Activated naive CD4-positive, alpha-beta T cell treated with anti-CD3 and anti-CD28 coated beads, Interleukin-2, amount 50 U/mL, for 16 hours (primary cell): ENCODE results near the gene ACYP2.
"Not testable (repeated sequence)": the region's sequence is repeated elsewhere in the genome, so short reads cannot be mapped to it uniquely, and the experiment has no call there.

ENCODE experiments used
- DNase-seq: peaks from one replicate; pipeline ENCODE4 v3.0.0-alpha.2; 2020

The ACYP2 gene

DNA sequence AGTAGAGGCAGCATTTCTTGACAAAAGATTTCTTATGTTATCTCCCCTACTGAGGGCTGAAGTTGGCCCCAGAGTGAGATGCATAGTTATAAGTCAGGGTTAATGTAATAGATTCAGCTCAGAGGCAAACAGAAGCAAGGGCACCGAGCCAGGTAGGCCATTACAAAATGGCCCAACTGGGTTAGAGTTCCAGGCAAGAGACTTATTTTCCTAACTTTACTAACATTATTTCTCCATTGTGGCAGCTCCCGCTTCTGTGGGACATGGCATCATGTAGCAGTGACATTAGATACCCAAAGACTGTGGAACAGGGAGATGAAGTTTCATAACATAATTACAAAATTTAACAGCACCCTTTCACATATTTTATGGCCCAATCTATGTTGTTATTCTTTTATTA, 113.5 kb downstream of the ACYP2 start:
- no peak for DNase-seq

DNA sequence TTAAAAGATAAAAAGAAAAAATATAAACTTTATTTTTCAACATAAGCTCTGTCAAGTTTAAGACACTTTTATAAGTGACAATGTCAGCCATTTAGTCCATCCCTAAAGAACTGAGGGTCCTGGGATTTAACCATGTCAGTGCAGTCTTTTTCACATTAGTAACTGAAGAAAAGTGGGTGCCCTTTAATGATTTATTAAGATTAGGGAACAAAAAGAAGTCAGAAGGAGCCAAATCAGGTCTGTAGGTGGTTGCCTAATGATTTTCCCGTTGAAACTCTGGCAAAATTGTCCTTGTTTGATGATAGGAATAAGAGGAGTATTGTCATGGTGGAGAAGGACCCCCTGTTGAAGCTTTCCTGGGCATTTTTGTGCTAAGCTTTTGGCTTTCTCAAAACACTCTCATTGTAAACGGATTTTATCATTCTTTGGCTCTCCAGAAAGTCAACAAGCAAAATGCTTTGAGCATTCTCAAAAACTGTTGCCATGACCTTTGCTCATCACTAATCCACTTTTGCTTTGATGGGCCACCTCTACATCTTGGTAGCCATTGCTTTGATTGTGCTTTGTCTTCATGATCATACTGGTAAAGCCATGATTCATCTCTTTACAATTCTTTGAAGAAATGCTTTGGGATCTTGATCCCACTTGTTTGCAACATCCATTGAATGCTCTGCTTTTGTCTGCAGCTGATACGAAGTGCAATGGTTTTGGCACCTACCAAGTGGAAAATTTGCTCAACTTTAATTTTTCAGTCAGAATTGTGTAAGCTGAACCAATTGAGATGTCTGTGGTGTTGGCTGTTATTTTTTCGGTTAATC, 118.6 kb downstream of the ACYP2 start:
- no peak for DNase-seq

DNA sequence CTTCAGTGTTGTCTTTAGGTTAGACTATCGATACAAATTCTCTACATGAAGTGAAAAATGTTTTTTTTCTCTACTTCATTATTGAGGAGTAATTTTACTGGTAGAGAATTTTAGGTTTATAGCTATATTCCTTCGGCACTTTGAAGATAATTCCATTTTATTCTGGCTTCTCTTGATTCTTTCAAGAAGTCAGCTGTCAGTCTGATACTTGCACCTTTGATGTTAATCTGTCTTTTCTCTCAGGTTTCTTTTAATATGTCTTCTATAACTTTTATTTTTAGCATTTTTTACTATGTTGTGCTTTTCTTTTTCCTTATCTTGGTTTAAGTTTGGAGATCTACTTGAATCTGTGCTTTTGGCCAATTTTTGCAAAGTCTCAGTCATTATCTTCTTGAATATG, 122.0 kb downstream of the ACYP2 start:
- DNase-seq: no peak

DNA sequence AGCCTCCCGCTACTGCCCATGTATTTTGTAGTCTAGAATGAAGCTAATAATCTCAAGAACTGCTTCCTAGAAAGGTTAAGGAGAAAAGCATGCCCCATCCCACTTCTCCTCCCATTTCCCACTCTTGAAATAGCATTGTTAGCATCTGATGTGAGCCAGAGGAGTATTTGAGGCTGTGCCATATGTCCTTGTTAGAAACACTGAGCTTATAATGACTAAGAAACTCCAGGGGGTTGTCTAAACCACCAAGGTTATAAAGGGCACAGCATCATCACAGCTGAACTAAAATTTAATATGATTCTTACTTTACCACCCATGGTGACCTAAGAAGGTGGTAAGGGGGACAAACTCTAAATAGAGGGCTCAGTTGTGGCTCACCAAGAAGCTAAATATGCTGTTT, 124.0 kb downstream of the ACYP2 start:
- no peak for DNase-seq

DNA sequence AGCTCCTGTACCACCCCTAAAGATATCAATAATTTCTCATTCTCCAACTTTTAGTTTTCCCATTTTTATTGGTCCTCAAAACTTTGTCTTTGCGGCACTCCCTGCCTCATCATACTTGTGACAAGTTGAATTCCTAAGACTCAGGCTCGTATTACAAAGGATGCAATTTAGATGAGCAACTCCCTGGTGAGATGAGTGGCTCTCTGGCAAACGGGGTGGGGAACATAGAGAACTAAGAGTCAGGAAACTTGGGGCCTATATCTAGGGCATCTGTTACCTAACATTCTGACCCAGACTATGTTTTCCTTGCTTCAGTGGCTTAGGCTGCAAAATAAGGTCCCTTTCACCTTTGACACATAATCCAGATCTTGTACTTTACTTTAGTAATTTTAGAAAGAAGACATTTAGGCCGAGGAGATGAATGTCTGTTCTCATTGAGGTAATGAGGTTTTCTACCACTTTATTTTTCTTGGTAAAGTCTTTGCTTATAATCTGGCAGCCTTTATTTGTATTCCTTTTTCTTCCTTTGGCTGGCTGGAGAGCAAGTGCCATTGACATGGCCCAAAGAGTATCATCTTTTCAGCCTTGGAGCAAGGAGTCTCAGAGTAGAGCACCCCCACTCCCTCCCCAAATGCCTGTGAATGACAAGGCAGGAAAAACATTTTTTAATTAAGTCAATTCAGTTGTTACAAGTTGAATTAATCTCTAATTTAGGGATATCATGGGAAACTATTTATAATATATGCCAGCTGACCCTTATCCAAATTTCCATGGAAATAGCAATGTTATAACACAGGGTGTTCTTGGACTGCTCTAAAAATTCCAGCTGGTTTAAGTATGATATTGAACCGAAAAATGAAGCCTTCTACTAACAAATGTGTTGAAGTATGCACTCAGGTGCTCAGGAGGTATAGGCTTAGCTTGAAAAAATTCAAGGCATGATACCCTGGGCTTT, 125.4 kb downstream of the ACYP2 start:
- no peak for DNase-seq

DNA sequence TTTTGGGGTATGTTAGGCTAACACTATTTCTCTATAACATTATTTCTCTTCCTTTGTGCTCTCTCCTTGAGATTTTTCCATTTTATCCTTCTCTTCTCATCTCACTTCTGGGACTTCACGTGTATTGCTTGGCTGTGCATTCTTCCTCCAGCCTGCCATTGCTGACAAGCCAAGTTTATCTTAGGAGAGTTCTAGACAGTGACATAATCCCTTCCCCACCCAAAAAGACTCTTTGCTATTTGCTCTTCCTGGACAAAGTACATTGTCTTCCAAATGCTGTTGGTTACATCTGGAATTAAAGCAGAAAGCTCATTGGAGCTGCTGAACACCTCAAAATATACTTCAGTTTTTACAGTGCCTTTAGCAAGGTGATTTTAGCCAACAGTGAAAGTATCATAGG, 131.7 kb downstream of the ACYP2 start:
- no peak for DNase-seq

DNA sequence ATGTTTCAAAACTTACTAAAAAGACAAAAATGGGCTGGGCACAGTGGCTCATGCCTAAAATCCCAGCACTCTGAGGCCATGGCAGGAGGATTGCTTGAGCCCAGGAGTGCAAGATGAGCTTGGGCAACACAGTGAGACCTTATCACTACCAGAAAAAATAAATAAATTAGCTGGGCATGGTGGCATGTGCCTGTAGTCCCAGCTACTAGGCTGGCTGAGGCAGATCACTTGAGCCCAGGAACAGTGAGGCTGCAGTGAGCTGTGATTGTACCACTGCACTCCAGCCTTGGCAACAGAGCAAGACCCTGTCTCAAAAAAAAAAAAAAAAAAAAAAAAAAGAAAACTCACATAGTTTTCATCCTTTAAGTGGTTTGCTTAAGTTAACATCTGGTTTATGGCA, 134.2 kb downstream of the ACYP2 start:
- no peak for DNase-seq

DNA sequence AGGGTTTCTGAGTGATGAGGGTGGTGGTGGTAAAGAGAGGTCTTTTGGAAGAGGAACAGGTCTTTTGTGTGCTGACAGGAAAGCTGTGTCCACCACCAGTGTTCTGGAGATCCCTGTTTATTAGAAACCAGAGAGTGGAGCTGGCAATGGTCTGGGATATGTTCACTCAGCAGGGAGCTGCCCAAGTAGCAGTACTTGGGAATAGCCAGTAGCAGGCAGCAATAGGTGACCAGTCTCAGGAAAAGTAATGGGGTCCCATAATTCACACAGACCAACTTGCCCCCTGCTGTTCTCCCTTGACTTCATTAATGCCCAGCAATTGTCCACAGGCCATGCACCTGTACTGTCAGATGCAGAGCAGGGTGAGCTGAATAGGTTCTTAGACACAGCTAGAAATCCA, 138.8 kb downstream of the ACYP2 start:
- DNase-seq: no peak

DNA sequence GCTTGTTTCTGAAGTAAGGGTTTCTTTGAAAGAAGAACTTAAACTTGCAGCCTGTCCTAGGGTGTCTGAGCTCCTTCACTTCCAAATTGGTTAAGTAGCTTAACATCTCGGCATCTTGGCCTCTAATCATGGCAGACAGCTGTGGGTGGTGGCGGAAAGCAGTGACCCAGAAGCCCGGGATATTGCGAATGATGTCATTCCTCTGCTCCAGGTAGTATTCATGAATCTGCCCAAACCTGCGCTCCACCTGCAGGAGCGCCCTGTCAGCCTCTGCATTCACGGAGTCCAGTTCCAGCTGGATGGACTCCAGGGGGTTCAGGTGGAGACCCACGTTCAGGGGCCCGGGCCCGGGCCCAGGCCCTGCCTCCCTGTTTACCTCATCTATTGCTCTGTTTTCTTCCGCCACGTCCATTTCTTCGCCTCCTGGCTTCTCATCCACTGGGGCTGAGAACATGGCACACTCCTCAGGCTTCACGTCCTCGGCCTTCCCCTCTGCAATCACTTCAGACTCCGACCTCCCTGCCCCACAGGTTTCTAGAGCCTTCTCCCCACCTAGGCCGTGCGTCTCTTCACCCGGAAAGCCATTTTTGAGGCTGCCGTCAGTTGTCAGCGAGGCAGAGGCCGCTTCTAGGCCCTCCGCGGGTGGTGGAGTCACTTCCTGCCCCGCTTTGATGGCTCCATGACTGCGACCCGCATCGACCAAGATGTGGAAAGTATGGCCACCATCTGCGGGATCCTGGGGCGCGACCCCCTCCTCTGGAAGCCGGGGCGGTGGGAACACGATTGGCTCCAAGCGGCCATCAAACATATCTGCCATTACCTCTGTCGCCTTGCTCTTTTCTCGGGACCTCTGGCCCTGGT, 140.0 kb downstream of the ACYP2 start:
- no peak for DNase-seq

DNA sequence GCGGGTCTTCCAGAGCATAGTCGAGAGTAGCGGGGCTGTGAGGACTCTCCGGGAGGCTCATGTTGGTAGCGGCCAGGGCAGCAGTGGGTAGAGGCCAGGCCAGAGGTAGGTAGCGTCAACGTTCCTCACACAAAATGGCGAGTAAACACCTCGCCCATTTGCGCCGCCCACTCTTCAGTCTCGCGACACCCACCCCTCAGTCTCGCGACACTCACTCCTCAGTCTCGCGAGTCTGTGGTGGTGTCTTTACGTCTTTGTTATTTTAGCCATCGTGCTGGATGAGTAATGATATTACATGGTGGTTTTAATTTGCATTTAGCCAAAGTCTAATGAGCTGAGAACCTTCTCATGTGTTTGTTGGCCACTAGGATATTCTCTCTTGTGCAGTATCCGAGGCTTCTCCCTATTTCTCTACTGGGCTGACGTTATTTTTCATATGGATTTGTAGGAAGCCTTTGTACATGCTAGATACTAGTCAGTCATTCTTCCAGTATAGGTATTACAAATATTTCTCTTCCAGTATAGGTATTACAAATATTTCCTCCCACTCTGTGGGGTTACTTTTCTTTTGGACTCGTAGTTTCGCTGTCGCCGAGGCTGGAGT, 140.8 kb downstream of the ACYP2 start, which contains the start of gene TSPYL6:
TSPYL6 (minus strand) TSS at position 139 of the 604 bp plus-strand sequence; CDS start at position 61, 78 bp downstream.
- no peak for DNase-seq

DNA sequence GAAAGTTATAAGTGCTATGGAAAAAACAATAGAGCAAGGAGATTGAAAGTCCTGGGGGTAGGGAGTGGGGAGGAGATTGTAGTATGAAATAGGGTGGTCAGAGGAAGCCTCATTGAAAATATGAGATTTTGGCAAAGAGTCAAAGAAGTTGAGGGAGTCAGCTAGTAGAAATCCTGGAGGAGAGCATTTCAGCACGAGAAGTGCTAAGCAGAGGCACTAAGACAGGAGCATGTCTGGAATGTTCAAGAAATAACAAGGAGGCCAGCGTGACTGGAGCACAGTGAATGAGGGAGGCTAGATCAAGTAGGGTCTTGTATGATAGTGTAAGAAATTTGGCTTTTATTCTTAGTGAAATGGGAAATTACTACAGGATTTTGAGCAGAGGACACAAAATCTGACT, 142.8 kb downstream of the ACYP2 start:
- no peak for DNase-seq

DNA sequence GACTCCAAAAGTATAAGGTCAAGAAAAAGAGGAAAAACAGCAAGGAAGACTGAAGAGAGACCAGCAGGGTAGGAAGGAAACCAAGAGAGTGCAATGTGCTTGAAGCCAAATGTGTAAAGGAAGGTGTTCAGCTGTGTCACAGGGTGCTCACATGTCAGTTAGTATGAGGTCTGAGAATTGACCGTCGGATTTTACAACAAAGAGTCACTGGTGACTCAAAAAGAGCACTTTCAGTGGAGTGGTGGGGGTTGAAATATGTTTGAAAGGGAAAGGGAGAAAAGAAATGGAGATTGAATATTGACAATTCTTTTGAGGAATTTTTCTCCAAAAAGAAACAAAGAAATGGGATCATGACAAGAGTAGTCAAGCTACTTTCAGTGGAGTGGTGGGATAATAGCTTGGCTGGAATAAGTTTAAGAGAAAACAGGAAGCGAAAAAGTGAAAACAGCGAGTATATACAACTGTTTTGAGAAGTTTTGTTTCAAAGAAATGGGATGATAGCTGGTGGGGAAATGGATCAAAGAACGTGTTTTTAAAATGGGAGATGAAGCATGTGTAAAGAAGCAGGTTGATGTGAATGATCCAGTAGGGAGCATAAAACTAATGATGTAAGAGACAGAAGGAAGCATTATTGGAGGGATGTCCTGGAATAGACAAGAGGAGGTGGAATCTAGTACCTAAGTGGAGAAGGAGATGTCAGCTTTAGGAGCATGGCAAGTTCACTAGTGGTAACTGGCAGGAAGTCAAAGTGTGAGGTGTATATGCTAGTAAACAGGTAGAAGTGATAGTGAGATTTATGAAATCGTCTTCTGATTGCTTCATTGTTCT, 144.2 kb downstream of the ACYP2 start:
- no peak for DNase-seq

DNA sequence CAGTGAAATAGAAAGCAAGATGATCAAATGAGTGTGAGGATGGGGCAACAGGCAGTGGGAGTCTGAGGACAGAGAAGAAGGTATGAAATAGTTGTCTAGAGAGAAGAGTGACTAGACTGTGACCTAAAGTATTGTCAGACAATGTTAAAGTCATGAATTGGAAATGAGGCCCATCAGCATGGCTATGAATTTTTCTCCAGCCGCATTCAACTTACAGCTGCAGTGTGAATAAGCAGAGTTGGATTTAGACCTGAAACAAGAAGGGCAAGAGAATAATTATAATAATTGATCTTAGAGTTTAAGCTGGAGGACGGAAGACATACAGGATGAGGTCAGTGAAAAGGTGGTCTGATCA, 144.8 kb downstream of the ACYP2 start:
- DNase-seq: no peak

DNA sequence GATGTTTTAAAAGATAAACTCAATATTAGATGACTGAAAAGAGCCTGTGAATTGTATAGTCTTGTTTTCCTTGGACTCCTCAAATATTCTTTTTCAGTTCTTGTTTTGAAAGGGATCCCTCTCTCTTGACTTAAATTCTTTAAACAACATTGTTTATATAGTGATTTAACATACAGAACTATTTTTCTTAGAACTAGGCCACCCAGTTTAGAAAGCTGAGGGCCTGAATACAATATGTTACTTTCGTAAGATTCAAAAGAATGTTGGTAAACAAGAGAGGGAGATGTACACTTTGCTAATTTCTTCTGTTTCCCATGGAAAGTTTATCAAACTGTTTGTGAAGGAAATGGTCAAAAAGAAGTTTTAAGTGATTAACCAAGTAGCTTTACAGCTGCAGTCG, 146.1 kb downstream of the ACYP2 start:
- no peak for DNase-seq

DNA sequence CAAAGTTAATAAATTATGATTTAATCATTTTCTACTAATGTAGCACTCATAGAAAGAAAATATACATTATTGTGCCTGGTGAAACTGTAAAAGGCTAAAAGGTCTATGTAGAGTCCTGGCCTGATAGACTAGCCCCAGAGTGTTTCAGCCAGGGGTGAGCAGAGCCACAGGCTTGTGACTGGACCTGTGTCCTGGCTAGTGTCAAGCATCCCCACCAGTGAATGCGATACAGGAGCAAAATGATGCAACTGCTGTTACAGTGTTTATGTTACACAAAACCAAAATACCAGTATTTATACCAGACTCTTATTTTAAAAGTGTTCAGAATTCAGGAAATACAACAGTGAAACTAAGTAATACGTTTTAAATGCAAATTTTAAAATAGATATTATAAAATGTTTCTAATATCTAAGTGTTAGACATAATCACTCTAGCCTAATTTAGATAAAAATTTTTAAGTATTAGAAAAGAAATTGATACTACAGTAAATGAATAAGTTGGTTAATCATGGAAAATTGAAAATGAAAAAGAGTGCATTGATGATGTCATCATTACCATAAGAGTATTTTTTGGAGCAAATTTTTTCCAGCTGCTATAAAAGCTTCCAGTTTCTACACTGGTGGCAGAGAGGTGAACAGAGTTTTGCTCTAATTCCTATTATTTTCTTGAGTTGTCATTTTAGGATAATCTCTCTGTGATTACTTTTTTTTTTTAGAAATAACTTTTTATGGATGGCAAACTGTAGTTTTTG, 146.8 kb downstream of the ACYP2 start:
- no peak for DNase-seq

DNA sequence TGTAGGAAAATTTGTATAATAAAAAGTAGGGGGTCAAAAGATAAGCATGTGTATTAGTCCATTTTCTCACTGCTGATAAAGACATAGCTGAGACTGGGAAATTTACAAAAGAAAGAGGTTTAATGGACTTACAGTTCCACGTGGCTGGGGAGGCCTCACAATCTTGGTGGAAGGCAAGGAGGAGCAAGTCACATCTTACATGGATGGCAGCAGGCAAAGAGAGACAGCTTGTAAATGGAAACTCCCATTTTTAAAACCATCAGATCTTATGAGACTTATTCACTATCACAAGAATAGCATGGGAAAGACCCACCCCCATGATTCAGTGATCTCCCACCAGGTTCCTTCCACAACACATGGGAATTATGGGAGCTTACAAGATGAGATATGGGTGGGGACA, 149.7 kb downstream of the ACYP2 start:
- DNase-seq: not testable (repeated sequence)

DNA sequence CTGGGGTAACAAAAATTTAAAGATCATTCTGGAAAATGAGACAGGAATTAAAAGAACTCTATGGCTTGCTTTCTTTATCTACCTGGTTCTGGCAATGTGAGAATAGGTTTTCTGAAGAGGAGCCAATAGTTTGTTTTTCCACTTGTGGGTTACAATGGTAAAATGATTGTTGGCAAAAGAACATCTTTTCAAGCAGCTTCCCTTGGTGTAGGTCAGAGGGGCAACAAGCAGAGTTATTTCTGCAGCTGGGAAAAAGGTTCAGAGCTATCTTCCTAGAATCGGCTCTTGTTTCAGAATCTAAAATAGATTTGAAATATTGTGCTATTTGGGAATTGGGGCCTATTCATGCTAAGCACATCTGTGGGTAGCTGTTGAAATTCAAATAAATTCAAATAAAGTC, 152.2 kb downstream of the ACYP2 start:
- DNase-seq: no peak

DNA sequence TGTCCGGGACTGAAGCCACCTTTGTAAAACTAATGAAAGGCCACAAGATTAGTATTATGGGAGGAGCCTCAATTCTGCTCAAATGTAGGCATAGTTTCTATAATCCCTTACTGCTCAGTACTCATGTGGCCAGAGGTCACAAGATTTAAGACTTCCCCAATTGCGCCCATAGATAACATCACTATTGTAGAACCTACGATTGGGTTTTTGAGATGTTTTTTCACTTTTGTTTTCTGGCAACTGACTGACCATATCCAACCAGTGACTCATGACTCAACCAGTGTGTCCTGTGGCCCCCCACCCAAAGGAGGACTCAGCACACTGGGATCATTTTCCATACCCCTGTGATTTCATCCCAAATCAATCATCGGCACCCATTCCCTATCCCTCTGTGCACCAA, 155.8 kb downstream of the ACYP2 start:
- DNase-seq: no peak

DNA sequence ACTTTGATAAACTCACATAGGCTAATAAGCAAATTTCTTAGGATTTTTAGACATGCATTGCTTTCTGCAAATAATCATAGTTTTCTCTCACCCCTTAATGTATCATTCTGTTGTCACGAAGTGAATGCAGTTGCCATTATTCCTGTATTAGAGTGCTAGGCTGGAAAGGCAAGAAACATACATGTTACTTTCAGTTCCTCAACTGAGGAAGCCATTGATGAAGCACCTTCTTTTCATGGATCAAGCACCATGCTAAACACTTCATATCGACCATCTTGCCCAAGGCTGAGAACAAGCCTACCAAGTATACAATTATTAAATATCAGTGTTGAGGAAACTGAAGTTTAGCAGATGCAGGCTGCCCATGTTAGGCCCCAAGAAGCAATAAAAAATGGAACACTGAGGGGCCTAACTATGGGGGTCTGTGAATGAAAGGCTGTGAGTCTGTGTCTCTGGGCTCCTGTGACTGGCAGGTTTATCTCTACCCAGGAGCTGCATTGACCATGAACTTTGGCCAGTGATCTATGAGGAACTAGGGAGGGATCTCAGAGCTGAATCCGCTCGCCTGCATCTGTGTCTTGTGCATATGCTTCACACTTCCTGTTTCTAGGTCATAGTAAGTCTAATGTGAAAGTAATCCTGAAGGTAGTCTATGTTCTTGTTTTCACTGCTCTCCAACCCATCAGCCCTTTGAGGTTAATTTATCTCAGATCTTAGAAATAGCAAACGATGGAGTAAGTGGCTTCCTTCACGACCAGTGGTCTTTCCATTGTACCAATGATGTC, 156.6 kb downstream of the ACYP2 start:
- DNase-seq: no peak

DNA sequence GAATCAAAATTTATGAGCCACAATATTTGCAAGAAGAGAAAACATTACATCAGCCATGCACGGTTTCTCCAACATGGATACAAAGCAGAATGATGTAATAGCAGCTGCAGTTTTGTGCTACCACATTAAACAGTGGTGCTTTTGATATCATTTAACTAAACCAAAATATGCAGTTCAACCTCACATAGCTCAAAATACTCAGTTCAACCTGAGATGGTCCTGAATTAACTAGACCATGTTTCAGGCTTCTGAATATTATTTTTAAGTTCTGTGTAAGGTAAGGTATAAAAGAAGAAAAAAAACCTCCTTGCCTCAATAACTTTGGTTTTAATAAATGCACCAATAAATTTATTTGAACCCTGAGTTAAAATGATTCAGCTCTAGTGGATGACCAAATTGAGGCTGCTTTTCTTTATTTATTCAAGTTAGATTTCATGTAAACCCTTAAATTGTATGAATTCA, 159.4 kb downstream of the ACYP2 start:
- no peak for DNase-seq
